GM21515 (cell line): ENCODE results near the gene TP53I11.

Source experiments
- ATAC-seq: cut with Tn5 transposase; IDR thresholded peaks from one replicate; pipeline ENCODE4 v1.9.1; 2021; ENCODE audit not compliant: unreplicated experiment

TP53I11 gene

GRCh38 chr11:44916331-44916730, 34.4 kb downstream of the TP53I11 start:
- no peak for ATAC-seq

GRCh38 chr11:44915621-44916020, 35.1 kb downstream of the TP53I11 start:
- ATAC-seq: no peak

- ATAC-seq: no peak
Observed at GRCh38 chr11:44915004-44915403, 35.7 kb downstream of the TP53I11 start.

- no peak for ATAC-seq
Observed at GRCh38 chr11:44914105-44914504, 36.6 kb downstream of the TP53I11 start.

- ATAC-seq: no peak
Observed at GRCh38 chr11:44913502-44913901, 37.2 kb downstream of the TP53I11 start.

GRCh38 chr11:44912270-44912987, 38.3 kb downstream of the TP53I11 start:
- ATAC-seq: no peak

GRCh38 chr11:44911029-44911814, 39.5 kb downstream of the TP53I11 start:
- no peak for ATAC-seq

GRCh38 chr11:44910591-44910990, 40.1 kb downstream of the TP53I11 start:
- no peak for ATAC-seq

- no peak for ATAC-seq
Observed at GRCh38 chr11:44909557-44909956, 41.1 kb downstream of the TP53I11 start.

- no peak for ATAC-seq
Observed at GRCh38 chr11:44906649-44907048, 44.0 kb downstream of the TP53I11 start.

- ATAC-seq: no peak
Observed at GRCh38 chr11:44905131-44905866, 45.4 kb downstream of the TP53I11 start.

GRCh38 chr11:44904261-44905020, 46.2 kb downstream of the TP53I11 start:
- no peak for ATAC-seq

GRCh38 chr11:44903518-44903917, 47.2 kb downstream of the TP53I11 start:
- no peak for ATAC-seq

- ATAC-seq: no peak
Observed at GRCh38 chr11:44903035-44903434, 47.6 kb downstream of the TP53I11 start.

- ATAC-seq: no peak
Observed at GRCh38 chr11:44901786-44902185, 48.9 kb downstream of the TP53I11 start.

- no peak for ATAC-seq
Observed at GRCh38 chr11:44901120-44901633, 49.5 kb downstream of the TP53I11 start.

- ATAC-seq: peak; percentile 61
Observed at GRCh38 chr11:44899959-44900358, 50.7 kb downstream of the TP53I11 start.

- ATAC-seq: no peak
Observed at GRCh38 chr11:44893846-44894617, 56.7 kb downstream of the TP53I11 start.

- no peak for ATAC-seq
Observed at GRCh38 chr11:44893308-44893822, 57.3 kb downstream of the TP53I11 start.

- no peak for ATAC-seq
Observed at GRCh38 chr11:44892843-44893242, 57.8 kb downstream of the TP53I11 start.
